ENCODE data around the gene GPR132. TPM values are rescaled to one million over a fixed set of nuclear protein-coding genes. Genes with fewer than 3 reads are reported as not detected.

Gene GPR132
- total RNA-seq, 2 donors from 2014 or later, result 38.2 to 49.6 TPM

DNA sequence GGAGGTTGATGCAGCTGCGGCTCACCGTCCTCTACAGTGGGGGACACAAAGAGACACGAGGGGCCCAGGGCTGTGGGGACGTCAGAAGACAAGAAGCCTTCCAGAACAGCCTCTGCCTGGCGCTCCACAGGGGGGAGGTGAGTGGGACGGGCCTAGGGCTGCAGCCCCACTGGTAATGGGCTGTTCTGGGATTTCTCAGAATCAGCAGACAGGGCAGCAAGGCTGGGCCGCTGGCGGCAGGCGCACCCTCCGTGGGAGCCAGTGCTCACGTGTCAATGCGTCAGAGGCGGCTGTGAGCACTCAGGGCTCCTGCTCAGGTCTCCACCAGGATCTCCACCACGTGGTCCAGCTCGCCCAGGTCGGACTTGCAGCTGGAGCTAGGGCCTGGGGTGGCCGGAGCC lies 54.3 kb downstream of the GPR132 start:
- no peaks in the 10 kb centered on the region for H3K27me3 Mint-ChIP-seq (ENCODE audit: low read depth)
- H3K27ac Mint-ChIP-seq, result no peak overlapping the region
- peak in 1 of 2 donors; percentile 11 for ATAC-seq (replicated peaks in 1 of 2)
- H3K4me3 Mint-ChIP-seq, result no peak overlapping the region
- peaks cover 16% of the 10 kb centered on the region for H3K4me1 Mint-ChIP-seq (ENCODE audit: low read depth)
- DNase-seq, result no peak
- no peaks in the 10 kb centered on the region for H3K9me3 Mint-ChIP-seq
- peaks cover 0 to 9% of the 10 kb centered on the region in 2 donors for H3K36me3 Mint-ChIP-seq (ENCODE audit: insufficient read depth in 2 of 2)

DNA sequence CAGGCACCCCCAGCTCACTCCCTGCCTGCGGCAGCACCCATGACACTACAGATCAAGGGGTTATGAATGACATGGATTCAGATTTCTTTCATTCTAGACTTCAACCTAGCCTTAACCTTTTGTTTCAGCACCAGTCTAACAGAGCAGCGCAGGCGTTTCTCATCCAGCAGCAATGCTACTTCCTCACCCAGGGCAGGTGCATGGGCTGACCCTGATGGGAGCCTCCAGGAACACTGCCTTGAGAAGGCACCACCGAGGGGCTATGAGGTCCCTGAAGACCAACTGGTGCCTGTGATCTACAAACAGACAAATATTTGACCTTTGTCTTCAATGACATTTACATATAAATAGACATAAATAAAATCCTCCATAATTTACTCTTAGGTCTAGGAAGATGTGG lies 55.1 kb downstream of the GPR132 start:
- H3K27ac Mint-ChIP-seq, result no peak overlapping the region
- no peaks in the 10 kb centered on the region for H3K9me3 Mint-ChIP-seq
- no peaks in the 10 kb centered on the region for H3K27me3 Mint-ChIP-seq (ENCODE audit: low read depth)
- ATAC-seq (replicated peaks in 1 of 2) (no peak), DNase-seq (no peak)
- peaks cover 0 to 8% of the 10 kb centered on the region in 2 donors for H3K36me3 Mint-ChIP-seq (ENCODE audit: insufficient read depth in 2 of 2)
- H3K4me1 Mint-ChIP-seq (ENCODE audit: low read depth), result peaks cover 8% of the 10 kb centered on the region
- H3K4me3 Mint-ChIP-seq, result no peak overlapping the region

DNA sequence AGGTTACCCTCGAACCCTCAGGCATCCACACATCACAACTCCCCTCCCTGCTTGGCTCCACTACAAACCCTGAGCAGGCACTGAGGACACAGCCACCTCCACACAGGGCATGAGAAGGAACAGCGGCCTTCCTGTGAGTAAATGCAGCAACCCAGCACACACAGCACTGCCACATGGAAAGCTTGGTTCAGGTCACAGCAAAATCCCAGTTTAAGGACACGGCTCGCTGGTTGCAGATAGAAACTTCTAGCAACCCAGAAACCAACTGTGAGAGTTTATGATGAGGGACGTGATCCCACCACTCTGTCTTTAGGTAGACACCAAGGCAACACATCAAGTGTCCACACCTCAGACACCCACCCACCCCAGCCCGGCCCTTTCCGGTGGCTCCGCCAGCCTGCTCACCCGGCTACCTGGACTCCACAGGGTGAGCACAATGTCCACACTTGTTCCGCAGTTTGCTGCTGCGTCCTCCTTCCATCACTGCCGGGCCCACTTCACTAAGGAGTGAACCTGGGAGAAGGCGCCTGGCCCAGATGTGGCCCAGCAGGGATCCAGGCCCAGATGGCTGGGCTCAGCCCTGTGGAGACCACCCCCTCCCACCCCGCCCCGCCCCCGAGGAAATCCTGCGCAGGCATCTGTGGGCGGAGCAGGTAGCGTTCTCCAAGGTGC lies 57.5 kb downstream of the GPR132 start:
- Mint-ChIP-seq H3K4me3 (no peak overlapping the region), H3K9me3 (no peaks in the 10 kb centered on the region), H3K27me3 (ENCODE audit: low read depth) (no peaks in the 10 kb centered on the region), H3K4me1 (ENCODE audit: low read depth) (peaks cover 6% of the 10 kb centered on the region), H3K27ac (no peak overlapping the region), H3K36me3 (ENCODE audit: insufficient read depth in 2 of 2) (peaks cover 0 to 3% of the 10 kb centered on the region in 2 donors)
- DNase-seq (no peak), ATAC-seq (replicated peaks in 1 of 2) (no peak)

DNA sequence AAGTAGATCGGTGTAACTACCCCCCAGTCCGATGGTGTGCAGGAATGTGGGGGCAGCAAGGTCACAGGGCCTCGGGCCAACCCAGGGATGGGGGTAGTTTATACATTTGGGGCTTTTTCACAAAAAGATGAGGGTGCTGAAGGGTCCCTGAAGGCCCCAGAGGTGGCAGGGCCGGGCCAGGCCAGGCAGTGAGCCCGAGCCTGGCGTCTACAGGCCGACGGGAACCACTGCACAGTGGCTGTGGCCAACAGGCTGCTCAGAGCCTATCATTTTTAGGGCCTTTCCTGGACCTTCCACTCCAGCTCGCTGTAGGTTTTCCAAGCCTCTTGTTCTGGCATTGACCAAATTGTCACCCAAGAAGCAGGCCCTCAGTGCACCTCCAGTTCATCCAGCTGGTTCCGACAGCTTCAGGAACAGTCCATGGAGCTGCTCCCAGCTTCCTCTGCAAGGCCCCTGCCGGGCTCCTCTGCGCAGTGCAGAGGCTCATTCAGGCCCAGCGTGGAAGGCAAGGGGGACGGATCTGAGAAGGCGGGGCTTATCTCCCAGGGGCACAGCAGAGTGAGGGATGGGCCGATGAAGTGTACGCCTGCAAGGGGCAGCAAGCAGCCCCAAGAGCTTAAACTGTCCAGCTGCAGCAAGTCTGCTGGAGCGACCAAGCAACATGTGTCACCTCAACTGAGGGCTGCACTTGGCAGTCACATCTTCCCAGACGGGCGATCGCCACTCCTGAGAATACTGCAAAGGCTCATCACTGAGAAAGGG lies 58.2 kb downstream of the GPR132 start:
- Mint-ChIP-seq H3K36me3 (ENCODE audit: insufficient read depth in 2 of 2) (peaks cover 0 to 3% of the 10 kb centered on the region in 2 donors), H3K27me3 (ENCODE audit: low read depth) (no peaks in the 10 kb centered on the region), H3K4me3 (no peak overlapping the region), H3K4me1 (ENCODE audit: low read depth) (peaks cover 6% of the 10 kb centered on the region), H3K27ac (no peak overlapping the region), H3K9me3 (no peaks in the 10 kb centered on the region)
- ATAC-seq (replicated peaks in 1 of 2) (no peak), DNase-seq (no peak)

DNA sequence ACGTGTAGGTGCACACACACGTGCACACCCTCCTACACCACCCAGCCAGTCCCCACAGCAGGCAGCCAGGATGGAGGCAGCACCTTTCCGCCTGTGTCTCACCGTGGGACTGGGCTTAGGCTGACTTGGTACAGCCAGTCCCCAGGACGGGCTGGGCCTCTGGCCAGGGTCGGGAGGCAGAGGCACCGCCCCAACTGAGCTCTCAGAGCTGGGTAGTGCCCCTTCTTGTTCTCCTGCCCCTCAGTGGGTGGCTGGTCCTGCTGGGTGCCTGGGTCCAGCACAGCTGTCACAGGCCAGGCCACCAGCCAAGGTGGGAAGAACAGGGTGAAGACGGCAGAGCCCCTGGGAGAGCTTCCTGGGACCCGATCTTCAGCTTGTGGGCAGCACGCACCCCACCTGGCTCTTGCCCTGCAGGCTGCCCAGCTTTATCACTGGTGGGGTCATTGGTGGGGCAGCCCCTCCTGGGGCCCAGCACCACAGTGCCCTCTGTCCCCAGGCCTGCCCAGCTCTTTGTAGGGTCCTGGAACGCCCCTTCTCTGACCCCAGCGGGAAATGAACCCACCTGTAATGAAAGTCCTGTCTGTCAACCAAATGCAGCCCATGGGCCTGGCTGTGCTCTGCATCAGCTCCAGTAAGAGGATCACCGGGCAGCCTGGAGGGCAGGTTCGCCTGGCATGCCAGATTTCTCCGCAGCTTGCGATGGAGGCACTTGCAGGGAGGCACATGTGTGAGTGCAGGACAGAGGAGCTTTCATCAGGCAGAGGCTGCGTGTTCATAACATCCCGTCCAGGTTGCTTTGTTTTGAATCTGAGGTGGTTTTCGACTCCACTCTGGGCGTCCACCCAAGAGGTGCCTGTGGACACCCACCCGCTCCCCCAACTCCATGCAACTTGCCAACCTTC lies 59.0 kb downstream of the GPR132 start:
- H3K9me3 Mint-ChIP-seq, result no peaks in the 10 kb centered on the region
- H3K27me3 Mint-ChIP-seq (ENCODE audit: low read depth), result no peaks in the 10 kb centered on the region
- DNase-seq, result no peak
- peak; percentile 15 to 16 for ATAC-seq (replicated peaks in 1 of 2)
- peaks cover 6% of the 10 kb centered on the region for H3K4me1 Mint-ChIP-seq (ENCODE audit: low read depth)
- H3K4me3 Mint-ChIP-seq, result no peak overlapping the region
- no peak overlapping the region for H3K27ac Mint-ChIP-seq
- H3K36me3 Mint-ChIP-seq (ENCODE audit: insufficient read depth in 2 of 2), result peaks cover 0 to 2% of the 10 kb centered on the region in 2 donors

DNA sequence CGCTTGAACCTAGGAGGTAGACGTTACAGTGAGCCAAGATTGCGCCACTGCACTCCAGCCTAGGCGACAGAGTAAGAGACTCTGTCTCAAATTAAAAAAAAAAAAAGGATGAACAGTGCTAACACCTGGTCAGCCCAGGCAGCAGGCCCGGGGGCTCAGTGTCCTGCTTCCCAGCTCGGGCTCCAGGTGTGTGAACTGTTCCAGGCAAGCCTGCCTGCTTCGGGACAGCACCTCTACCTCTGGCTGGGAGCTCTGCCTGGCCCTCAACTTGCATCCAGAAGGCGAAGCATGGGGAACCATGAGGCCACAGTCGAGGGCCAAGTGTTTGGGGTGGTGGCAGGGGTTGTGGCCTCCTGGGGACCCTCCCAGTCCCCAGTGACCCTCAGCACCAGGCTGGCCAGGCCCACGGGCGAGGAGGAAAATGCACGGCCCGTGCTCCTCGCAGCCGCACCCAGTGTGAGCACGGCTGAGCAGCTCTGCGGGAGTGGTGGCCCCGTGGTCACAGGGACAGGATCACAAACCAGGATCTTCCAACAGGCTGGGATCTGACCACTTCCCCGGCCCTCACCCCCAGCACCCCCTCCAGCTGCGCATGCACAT lies 59.8 kb downstream of the GPR132 start:
- no peak overlapping the region for H3K4me3 Mint-ChIP-seq
- no peaks in the 10 kb centered on the region for H3K9me3 Mint-ChIP-seq
- H3K27me3 Mint-ChIP-seq (ENCODE audit: low read depth), result no peaks in the 10 kb centered on the region
- peaks cover 0 to 2% of the 10 kb centered on the region in 2 donors for H3K36me3 Mint-ChIP-seq (ENCODE audit: insufficient read depth in 2 of 2)
- ATAC-seq (replicated peaks in 1 of 2), result peak; percentile 11 to 24
- peaks cover 6% of the 10 kb centered on the region for H3K4me1 Mint-ChIP-seq (ENCODE audit: low read depth)
- H3K27ac Mint-ChIP-seq, result no peak overlapping the region
- no peak for DNase-seq

Other genes starting within 250 kb of the GPR132 start
- gene CEP170B, start 200.2 kb downstream of the GPR132 start, total RNA-seq, result 1 to 10 TPM; 6.1 to 7.9 TPM
- gene PLD4, start 140.6 kb downstream of the GPR132 start, total RNA-seq, result under 1 TPM in 1 of 2 donors, not detected in 1; 0.30 TPM
- under 1 TPM in 1 of 2 donors, not detected in 1; 0.05 TPM for gene AHNAK2, start 87.1 kb downstream of the GPR132 start, total RNA-seq
- gene CLBA1, start 79.6 kb downstream of the GPR132 start, total RNA-seq, result under 1 TPM; 0.79 to 0.93 TPM
- 10 to 100 TPM; 56.8 to 57.5 TPM for gene CDCA4, start 44.3 kb downstream of the GPR132 start, total RNA-seq
- 1 to 10 TPM; 3.1 to 5.4 TPM for gene JAG2, start 103.3 kb upstream of the GPR132 start, total RNA-seq
- gene NUDT14, start 115.9 kb upstream of the GPR132 start, total RNA-seq, result 10 to 100 TPM; 13.3 to 18.2 TPM
- 10 to 100 TPM; 25.8 to 28.8 TPM for gene BTBD6, start 183.1 kb upstream of the GPR132 start, total RNA-seq
- 10 to 100 TPM; 31.3 to 34.5 TPM for gene BRF1, start 235.6 kb upstream of the GPR132 start, total RNA-seq
- gene PACS2, start 249.3 kb upstream of the GPR132 start, total RNA-seq, result 10 to 100 TPM; 36.5 to 44.9 TPM